B cell (primary cell): ENCODE data around the gene PLEKHM2.

Experiments used
- EZH2 ChIP-seq: IDR thresholded peaks from 2 replicates; pipeline ENCODE4 v1.6.1; 2012; ENCODE audit warnings: borderline replicate concordance, low read depth, mild to moderate bottlenecking, moderate library complexity, low read length; ENCODE audit not compliant: insufficient read depth, poor library complexity, severe bottlenecking
- TF ChIP-seq, protein P1 (sequence below): fragments of 200-600 bp; IDR thresholded peaks from one replicate; pipeline ENCODE4 v1.8.0; 2022; ENCODE audit warnings: antibody characterized with exemption, mild to moderate bottlenecking

DNA sequence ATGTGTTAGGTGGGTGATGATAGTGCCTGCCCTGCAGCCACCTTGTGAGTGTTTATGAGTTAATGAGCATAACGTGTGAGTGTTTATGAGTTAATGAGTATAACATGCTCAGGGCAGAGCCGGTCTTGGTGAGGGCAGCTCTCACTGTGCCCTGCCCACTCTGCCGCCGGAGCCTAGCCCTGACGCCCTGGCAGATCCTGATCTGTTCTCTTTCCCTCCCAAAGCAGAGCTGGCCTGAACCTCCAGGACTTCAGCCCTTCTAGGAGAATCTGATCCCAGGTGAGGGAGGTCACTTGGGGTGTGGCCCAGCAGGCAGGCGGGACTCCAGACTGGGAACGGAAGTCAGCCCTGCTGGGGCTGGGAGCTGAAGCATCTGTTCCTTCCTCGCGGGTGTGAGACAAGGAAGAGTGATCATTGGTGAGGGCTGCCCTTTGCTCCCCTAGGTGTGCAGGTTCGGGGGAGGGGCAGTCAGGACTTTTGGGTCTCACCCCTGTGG lies 80.2 kb downstream of the PLEKHM2 start:
- TF ChIP-seq, protein P1, sequence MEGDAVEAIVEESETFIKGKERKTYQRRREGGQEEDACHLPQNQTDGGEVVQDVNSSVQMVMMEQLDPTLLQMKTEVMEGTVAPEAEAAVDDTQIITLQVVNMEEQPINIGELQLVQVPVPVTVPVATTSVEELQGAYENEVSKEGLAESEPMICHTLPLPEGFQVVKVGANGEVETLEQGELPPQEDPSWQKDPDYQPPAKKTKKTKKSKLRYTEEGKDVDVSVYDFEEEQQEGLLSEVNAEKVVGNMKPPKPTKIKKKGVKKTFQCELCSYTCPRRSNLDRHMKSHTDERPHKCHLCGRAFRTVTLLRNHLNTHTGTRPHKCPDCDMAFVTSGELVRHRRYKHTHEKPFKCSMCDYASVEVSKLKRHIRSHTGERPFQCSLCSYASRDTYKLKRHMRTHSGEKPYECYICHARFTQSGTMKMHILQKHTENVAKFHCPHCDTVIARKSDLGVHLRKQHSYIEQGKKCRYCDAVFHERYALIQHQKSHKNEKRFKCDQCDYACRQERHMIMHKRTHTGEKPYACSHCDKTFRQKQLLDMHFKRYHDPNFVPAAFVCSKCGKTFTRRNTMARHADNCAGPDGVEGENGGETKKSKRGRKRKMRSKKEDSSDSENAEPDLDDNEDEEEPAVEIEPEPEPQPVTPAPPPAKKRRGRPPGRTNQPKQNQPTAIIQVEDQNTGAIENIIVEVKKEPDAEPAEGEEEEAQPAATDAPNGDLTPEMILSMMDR: no peak
- TF ChIP-seq EZH2: no peak
